C4-2B (cell line): ENCODE data around the gene UQCR10.

Experiments used
- ZFX ChIP-seq: fragments of 450-650 bp; IDR thresholded peaks from 2 replicates; pipeline ENCODE4 v1.6.1; 2017
- TF ChIP-seq, protein P1 (sequence below): fragments of 450-650 bp; conservative IDR thresholded peaks from 2 replicates; pipeline ENCODE4 v1.5.1; 2017; ENCODE audit warnings: mild to moderate bottlenecking

DNA sequence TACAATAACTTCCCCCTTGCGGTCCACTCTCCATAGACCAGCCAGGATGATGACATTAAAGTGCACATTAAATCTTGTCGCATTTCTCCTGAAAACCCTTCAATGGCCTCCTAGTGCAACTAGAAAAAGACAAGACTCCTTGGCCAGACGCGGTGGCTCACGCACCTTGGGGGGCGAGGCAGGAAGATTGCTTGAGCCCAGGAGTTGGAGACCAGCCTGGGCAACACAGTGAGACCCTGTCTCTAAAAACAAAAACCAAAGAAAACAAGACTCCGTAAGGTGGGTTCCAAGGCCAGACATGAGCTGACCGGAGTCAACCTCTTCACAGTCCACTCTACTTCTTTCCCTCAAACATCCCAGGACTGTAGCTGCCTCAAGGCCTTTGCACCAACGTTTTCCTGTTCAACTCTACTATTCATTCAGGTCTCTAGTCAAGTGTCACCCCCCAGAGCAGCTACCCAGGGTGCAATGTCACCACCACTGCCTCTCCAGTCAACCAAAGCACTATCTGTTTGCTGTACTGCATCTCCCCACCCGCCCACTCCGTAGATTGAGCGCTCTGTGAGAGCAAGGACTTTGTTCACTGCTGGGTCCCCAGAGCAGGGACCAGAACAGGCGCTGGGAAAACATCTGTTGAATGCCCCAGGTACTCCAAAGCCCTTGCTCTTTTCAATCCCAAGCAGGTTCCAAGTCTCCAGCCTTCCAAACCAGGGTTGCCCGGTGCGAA is 1.1 kb upstream of the UQCR10 start:
- TF ChIP-seq, protein P1, sequence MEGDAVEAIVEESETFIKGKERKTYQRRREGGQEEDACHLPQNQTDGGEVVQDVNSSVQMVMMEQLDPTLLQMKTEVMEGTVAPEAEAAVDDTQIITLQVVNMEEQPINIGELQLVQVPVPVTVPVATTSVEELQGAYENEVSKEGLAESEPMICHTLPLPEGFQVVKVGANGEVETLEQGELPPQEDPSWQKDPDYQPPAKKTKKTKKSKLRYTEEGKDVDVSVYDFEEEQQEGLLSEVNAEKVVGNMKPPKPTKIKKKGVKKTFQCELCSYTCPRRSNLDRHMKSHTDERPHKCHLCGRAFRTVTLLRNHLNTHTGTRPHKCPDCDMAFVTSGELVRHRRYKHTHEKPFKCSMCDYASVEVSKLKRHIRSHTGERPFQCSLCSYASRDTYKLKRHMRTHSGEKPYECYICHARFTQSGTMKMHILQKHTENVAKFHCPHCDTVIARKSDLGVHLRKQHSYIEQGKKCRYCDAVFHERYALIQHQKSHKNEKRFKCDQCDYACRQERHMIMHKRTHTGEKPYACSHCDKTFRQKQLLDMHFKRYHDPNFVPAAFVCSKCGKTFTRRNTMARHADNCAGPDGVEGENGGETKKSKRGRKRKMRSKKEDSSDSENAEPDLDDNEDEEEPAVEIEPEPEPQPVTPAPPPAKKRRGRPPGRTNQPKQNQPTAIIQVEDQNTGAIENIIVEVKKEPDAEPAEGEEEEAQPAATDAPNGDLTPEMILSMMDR, result no peak
- TF ChIP-seq ZFX, result no peak
